A549 treated with DMSO at 1 μM for 4 hours (cell line): ENCODE results near the gene MARK3. TPM values are rescaled to one million over a fixed set of nuclear protein-coding genes. Genes with fewer than 3 reads are reported as not detected.

Experiments
- total RNA-seq: library from RNA; stranded (reverse); fragments of 200-300 nt; extraction: Qiagen RNA extraction; gene quantifications from 5 replicates; pipeline ENCODE4 v1.2.3, GENCODE V29; 2022; ENCODE audit warnings: low read depth

The MARK3 gene
- total RNA-seq = 60.1 to 64.8 TPM (median 62.4 TPM) in 5 replicates

DNA sequence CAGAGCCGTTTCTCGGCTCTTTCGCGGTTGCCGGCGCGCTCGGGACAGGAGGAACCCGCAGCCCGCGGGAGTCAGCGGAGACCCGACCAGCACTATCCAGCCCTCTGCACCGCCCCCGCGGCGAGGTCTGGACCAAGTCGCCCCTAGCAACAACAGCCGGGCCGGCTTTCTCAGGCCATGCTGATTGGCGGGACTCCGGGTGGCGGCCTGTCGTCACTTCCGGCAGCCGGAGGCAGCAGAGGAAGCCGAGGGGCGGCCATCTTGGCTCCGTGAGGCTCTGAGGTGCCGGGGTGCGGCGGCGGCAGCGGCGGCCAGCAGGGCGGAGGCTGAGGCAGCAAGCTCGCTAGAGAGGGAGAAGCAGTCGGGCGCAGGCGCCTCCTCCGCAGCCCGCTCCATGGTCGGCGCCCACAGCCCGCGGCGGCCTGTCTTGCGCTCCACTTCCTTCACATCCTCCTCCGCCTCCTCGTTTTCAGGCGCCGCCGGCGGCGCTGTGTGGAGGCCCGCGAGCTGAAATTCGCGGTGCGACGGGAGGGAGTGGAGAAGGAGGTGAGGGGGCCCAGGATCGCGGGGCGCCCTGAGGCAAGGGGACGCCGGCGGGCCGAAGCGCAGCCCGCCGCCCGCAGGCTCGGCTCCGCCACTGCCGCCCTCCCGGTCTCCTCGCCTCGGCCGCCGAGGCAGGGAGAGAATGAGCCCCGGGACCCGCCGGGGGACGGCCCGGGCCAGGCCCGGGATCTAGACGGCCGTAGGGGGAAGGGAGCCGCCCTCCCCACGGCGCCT is at the start of gene MARK3:
Gene MARK3 (plus strand): TSS at position 264 of the 777 bp plus-strand sequence. CDS start 615 bp downstream, outside the sequence.

GRCh38 chr14:103522649-103523574 is 137.7 kb downstream of the MARK3 start, which contains the start of gene CKB:
CKB (minus strand) TSS chr14:103522830; CDS start chr14:103522493, 337 bp downstream.

GRCh38 chr14:103528587-103529382 is 143.6 kb downstream of the MARK3 start, which contains the start of gene TRMT61A:
TRMT61A (plus strand) TSS chr14:103529196; CDS start chr14:103529979, 783 bp downstream.

Other genes starting within 250 kb of the MARK3 start
- 221 to 305 TPM (median 281 TPM) in 5 replicates for gene EIF5, start 51.2 kb upstream of the MARK3 start, total RNA-seq
- 74.0 to 101 TPM (median 85.8 TPM) in 5 replicates for gene CKB, start 137.4 kb downstream of the MARK3 start, total RNA-seq
- 22.4 to 32.6 TPM (median 26.7 TPM) in 5 replicates for gene TRMT61A, start 143.8 kb downstream of the MARK3 start, total RNA-seq
- 22.7 to 26.7 TPM (median 26.1 TPM) in 5 replicates for gene BAG5, start 177.2 kb downstream of the MARK3 start, total RNA-seq
- gene COA8, start 177.5 kb downstream of the MARK3 start, total RNA-seq = 45.5 to 54.4 TPM (median 50.7 TPM) in 5 replicates
- gene KLC1, start 243.8 kb downstream of the MARK3 start, total RNA-seq = 82.1 to 109 TPM (median 105 TPM) in 5 replicates